Activated naive CD8-positive, alpha-beta T cell treated with anti-CD3 and anti-CD28 coated beads, Interleukin-2, amount 50 U/mL, for 16 hours (primary cell): Measurements from ENCODE around the gene EMC10.
"Not testable (repeated sequence)": the region's sequence is repeated elsewhere in the genome, so short reads cannot be mapped to it uniquely, and the experiment has no call there.

Source experiments
- DNase-seq: peaks from one replicate; pipeline ENCODE4 v3.0.0-alpha.2; 2020; ENCODE audit warnings: low read depth, low spot score

The EMC10 gene

DNA sequence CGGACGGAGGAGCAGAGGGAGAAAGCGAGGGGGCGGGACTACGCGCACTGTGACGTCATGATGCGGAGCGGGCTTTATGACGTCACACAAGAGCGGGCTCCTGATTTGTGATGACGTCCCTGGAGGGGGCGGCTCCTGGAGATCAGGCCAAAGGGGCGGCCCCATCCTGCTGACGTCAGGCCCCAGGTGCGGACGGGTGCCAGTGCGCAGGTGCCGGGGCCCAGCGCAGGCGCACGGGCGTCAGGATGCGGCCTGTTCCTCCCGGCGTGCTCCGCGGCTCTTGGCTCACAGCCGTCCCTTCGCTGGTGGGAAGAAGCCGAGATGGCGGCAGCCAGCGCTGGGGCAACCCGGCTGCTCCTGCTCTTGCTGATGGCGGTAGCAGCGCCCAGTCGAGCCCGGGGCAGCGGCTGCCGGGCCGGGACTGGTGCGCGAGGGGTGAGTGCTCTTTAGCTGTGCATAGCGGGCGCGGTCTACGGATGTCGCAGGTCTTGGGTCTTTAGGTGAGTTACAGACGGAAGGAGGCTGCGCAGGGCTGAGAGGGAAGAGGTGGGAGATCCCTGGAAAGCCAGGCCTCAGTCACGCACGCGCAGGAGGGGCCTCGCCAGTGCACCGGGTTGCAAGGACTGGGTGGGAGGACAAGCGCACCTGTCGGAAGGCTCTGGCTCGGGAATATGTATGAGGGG, at the start of gene EMC10, which contains the start of gene GARIN5A:
Gene EMC10, plus strand, starts transcription at position 284 of the 683 bp plus-strand sequence. Its CDS starts 38 bp downstream, at position 322.
Gene GARIN5A, minus strand, starts transcription at position 625 of the 683 bp plus-strand sequence. Its CDS starts 460 bp downstream, at position 165.
- DNase-seq, result peak; percentile 84

GRCh38 chr19:50427318-50427925, 48.9 kb upstream of the EMC10 start:
- no peak for DNase-seq

DNA sequence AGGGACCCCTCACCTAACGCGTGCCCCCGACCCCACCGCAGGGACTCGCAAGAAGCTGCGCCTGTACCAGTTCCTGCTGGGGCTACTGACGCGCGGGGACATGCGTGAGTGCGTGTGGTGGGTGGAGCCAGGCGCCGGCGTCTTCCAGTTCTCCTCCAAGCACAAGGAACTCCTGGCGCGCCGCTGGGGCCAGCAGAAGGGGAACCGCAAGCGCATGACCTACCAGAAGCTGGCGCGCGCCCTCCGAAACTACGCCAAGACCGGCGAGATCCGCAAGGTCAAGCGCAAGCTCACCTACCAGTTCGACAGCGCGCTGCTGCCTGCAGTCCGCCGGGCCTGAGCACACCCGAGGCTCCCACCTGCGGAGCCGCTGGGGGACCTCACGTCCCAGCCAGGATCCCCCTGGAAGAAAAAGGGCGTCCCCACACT, 48.3 kb upstream of the EMC10 start:
- no peak for DNase-seq

GRCh38 chr19:50428772-50429463, 47.4 kb upstream of the EMC10 start:
- DNase-seq, result no peak

GRCh38 chr19:50430888-50431342, 45.4 kb upstream of the EMC10 start:
- no peak for DNase-seq

- peak; percentile 54 for DNase-seq
Measured at GRCh38 chr19:50431343-50432220, 44.7 kb upstream of the EMC10 start.

DNA sequence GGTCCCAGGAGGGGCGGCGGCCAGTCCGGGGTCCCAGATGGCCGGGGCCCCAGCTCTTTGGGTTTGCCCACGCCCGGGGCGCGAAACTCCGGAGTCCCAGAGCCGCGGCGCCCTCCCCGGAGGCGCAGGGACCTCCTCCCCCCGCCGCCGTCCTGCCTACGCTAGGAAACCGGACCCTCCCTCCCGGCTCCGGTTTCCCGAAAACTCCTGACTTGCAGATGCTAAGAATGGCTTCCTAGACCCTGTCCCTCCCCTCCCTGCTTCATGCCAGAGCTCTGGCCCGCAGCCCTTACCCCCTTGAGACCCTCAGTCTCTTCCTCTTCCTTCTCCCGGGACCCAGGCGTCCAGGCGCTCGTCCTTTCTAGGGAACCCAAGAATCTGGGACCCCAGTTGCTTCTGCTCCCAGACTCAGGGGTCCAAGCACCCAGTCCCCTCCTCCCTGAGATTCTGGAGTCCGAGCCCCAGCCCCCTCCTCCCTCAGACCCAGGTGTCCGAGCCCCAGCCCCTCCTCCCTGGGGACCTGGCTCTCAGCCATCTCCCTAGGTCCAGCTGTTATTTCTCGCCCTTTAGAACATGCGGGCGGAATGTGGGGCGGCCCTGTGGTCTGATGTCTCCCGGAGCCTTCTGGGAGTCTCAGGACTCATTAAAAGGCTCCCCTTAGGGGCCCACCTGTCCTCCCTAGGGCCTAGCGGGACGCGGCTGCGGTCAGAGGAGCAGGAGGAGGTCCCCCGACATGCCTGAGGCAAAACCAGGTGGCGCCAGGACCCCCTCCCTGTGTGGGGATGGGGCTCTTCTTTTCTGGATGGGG, 43.9 kb upstream of the EMC10 start, which contains the start of gene MYBPC2:
Gene MYBPC2, plus strand, starts transcription at position 672 of the 808 bp plus-strand sequence. Its CDS starts 62 bp downstream, at position 734.
- DNase-seq, result no peak

- no peak for DNase-seq
Measured at GRCh38 chr19:50433201-50434180, 42.8 kb upstream of the EMC10 start.

- no peak for DNase-seq
Measured at GRCh38 chr19:50434525-50434924, 41.8 kb upstream of the EMC10 start.

DNA sequence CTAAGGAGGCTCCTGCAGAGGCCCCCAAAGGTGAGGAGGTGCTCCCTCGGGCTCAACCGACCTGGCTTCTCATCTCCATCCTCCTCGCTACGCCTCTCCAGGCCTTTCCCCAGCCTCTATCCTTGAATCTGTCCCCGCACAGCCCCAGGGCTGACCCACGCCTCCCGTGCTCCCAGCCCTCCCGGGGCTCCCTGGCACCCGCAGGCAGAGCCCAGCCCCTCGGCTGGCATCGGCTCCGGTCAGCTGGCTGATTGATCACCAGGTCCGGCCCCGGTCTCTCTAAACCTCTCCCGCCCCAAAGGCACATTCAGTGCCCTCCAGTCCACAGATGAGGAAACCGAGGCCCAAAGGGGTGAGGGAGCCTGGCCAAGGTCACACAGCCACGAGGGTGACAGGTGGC, 41.1 kb upstream of the EMC10 start:
- no peak for DNase-seq

GRCh38 chr19:50435627-50436026, 40.7 kb upstream of the EMC10 start:
- no peak for DNase-seq

DNA sequence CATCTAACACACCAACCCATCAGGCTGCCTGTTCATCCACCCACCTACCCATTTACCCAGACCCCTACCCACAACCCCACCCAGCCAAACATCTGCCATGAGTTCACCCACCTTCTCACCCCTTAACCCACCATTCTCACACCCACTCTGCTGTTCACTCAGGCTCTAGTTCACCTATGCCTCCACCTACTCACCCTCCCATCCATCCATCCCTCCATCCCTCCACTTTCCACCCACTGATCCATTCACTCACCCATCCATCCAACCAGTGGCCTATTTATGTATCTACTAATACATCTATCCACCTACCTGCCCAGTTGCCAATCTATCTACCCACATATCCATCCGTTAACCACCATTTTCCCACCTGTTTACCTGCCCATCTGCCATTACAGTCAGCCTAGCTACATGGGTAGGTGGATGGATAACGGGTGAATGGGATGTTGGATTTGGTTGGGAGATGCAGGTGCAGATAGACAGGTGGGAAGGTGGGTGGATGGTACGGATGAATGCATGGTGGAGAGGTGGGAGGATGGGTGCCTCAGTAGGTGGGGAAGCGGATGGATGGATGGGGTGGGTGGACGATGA, 38.4 kb upstream of the EMC10 start:
- DNase-seq, result no peak

- not testable (repeated sequence) for DNase-seq
Measured at GRCh38 chr19:50439130-50439529, 37.2 kb upstream of the EMC10 start.

DNA sequence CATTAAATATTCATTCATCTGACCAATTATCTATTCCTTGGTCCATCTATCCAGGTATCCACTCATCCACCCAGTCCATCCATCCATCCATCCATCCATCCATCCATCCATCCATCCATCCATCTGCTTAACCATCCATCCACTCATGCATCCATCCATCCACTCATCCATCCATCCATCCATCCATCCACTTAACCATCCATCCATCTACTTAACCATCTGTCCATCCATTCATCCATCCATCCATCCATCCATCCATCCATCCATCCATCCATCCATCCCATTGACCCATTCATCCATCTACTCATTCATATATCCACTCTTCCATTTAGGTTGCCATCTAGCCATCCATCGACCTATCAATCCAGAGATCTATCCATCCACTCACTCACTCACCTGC, 32.2 kb upstream of the EMC10 start:
- DNase-seq, result no peak

DNA sequence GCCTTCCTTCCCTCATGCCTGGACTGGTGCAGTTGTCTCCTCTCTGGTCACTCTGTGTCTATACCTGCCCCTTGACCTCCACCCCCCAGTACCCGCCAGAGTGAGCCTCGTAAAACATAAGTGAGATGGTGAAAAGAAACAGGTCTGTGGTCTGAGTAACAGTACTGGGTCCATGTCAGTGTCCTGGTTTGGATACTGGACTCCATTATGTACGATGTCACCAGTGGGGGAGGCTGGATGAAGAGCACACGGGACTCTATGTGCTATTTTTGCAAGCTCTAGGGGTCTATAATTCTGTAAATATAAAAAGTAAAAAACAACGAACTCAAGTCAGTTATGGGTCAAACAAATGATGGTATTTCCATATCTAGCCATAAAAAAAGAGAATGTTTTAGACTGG, 29.3 kb upstream of the EMC10 start:
- DNase-seq, result no peak

GRCh38 chr19:50447750-50448149, 28.6 kb upstream of the EMC10 start:
- no peak for DNase-seq

DNA sequence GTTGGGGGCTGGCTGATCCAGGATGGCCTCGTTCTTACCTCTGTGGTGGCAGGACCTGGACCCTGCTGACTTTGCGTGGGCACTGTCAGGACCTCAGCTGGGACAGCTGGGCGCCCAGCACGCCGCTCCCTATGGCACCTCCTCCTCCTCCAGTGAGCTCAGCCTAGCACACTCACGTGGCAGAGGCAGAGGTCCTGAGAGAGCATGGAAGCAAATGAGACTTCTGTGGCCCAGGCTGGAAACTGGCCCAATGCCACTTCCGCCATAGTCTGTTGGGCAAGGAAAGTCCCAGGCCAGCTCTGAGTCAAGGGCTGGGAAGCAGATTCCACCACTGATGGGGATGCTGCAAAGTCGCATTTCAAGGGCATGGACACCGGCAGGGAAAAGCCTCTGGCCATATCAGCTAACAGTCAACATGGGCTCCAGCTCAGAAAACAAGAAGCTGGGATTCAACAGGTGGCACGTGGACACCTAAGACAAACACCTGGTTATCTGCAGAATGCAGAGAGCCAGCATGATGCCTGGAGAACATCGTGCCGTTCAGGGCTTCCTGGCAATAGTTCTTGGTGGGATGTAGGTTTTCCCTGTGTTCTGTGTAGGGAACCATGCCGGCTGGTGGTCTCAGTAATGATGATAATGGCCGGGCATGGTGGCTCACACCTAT, 26.9 kb upstream of the EMC10 start:
- DNase-seq, result no peak
